SK-N-SH (cell line): ENCODE measurements around the gene NAV2. TPM values are rescaled to one million over a fixed set of nuclear protein-coding genes. Genes with fewer than 3 reads are reported as not detected.

Experiments used
- CTCF ChIA-PET: fragments of 300-600, 350-600 bp; formaldehyde crosslinking; extraction: SDS; loops from one replicate; lab custom pipeline; 2021; lab: Yijun Ruan, JAX
- POLR2A ChIA-PET: fragments of 350-600 bp; sonication (Branson Sonifier 250); formaldehyde crosslinking; extraction: SDS; loops from one replicate; lab custom pipeline; 2020; ENCODE audit warnings: antibody characterized with exemption, inconsistent platforms; lab: Yijun Ruan, JAX
- DNase-seq: peaks from one replicate; pipeline ENCODE4 v3.0.0; 2012
- H2AFZ ChIP-seq: fragments of 200-600 bp; sonication (generic); 2 replicates; pipeline ENCODE4 v1.8.1; 2016; ENCODE audit warnings: antibody characterized with exemption, mild to moderate bottlenecking, low read depth
- H3F3A ChIP-seq: fragments of 200-600 bp; sonication (generic); replicated peaks from 2 replicates; pipeline ENCODE3; 2016; ENCODE audit warnings: antibody characterized with exemption, mild to moderate bottlenecking; ENCODE audit not compliant: insufficient read depth
- H3K27ac ChIP-seq, 2 experiments: fragments of 200-500 bp in 1 of 2; fragments of 200-600 bp in 1 of 2; sonication (Bioruptor generic) in 1 of 2; sonication (generic), shearing (Covaris generic) in 1 of 2; 2 replicates each; pipeline versions ENCODE4 v1.5.1 to v1.6.1; 2014 to 2016; ENCODE audit warnings: low read depth in 2 of 2, inconsistent platforms in 1 of 2, low read length in 1 of 2, mild to moderate bottlenecking in 1 of 2, mixed read lengths in 1 of 2
- H3K27me3 ChIP-seq: fragments of 200-600 bp; sonication (generic), shearing (Covaris generic); 2 replicates; pipeline ENCODE4 v1.6.1; 2016; ENCODE audit warnings: mixed run types; ENCODE audit not compliant: insufficient read depth
- H3K36me3 ChIP-seq, 2 experiments: fragments of 200-500 bp in 1 of 2; fragments of 200-600 bp in 1 of 2; sonication (Bioruptor generic) in 1 of 2; sonication (generic) in 1 of 2; replicated peaks in 1 of 2; 2 replicates each; pipeline versions ENCODE3 to v1.5.1; 2014 to 2016; ENCODE audit warnings: low read length in 1 of 2, mild to moderate bottlenecking in 1 of 2; ENCODE audit not compliant: insufficient read depth in 2 of 2, control insufficient read depth in 1 of 2
- H3K4me1 ChIP-seq, 2 experiments: fragments of 200-500 bp in 1 of 2; fragments of 200-600 bp in 1 of 2; sonication (Bioruptor generic) in 1 of 2; sonication (generic), shearing (Covaris generic) in 1 of 2; 2 replicates each; pipeline versions ENCODE4 v1.5.1 to v1.6.1; 2014 to 2016; ENCODE audit warnings: low read depth in 1 of 2, low read length in 1 of 2, mixed run types in 1 of 2; ENCODE audit not compliant: insufficient read depth in 2 of 2, control insufficient read depth in 1 of 2
- H3K4me2 ChIP-seq: fragments of 200-600 bp; sonication (generic), shearing (Covaris generic); 2 replicates; pipeline ENCODE4 v1.6.1; 2017; ENCODE audit warnings: mixed run types
- H3K4me3 ChIP-seq, 2 experiments: fragments of 200-500 bp in 1 of 2; fragments of 200-600 bp in 1 of 2; sonication (Bioruptor generic) in 1 of 2; sonication (generic), shearing (Covaris generic) in 1 of 2; 2 replicates each; pipeline versions ENCODE4 v1.5.1 to v1.8.1; 2014 to 2016; ENCODE audit warnings: low read depth in 2 of 2, inconsistent platforms in 1 of 2, low read length in 1 of 2, mild to moderate bottlenecking in 1 of 2, mixed read lengths in 1 of 2, moderate library complexity in 1 of 2
- H3K79me2 ChIP-seq: fragments of 200-600 bp; sonication (generic); 2 replicates; pipeline ENCODE4 v1.8.1; 2017; ENCODE audit warnings: mild to moderate bottlenecking; ENCODE audit not compliant: insufficient read depth
- H3K9ac ChIP-seq: fragments of 200-600 bp; sonication (generic); 2 replicates; pipeline ENCODE4 v1.6.1; 2017; ENCODE audit warnings: mixed run types
- H3K9me2 ChIP-seq: fragments of 200-600 bp; sonication (generic); 2 replicates; pipeline ENCODE4 v1.6.1; 2017; ENCODE audit warnings: mixed run types
- H3K9me3 ChIP-seq: fragments of 200-600 bp; sonication (generic); 2 replicates; pipeline ENCODE4 v1.6.1; 2017; ENCODE audit warnings: mixed run types, mild to moderate bottlenecking, moderate library complexity
- H4K20me1 ChIP-seq: fragments of 200-600 bp; sonication (generic); 2 replicates; pipeline ENCODE4 v1.6.1; 2017; ENCODE audit warnings: mild to moderate bottlenecking, mixed run types; ENCODE audit not compliant: insufficient read depth
- CTCF ChIP-seq: fragments of 200-600 bp; sonication (generic); IDR thresholded peaks from 2 replicates; pipeline ENCODE4 v1.6.1; 2017; ENCODE audit warnings: antibody characterized with exemption, mild to moderate bottlenecking, moderate library complexity
- ELF1 ChIP-seq: IDR thresholded peaks from 2 replicates; pipeline ENCODE4 v1.4.0; 2012
- EP300 ChIP-seq, 2 experiments: IDR thresholded peaks; 2 replicates each; pipeline versions ENCODE4 v1.4.0 to v1.6.1; 2012; ENCODE audit warnings: borderline replicate concordance in 1 of 2, low read depth in 1 of 2, low read length in 1 of 2
- EZH2phosphoT487 ChIP-seq: fragments of 200-600 bp; sonication (generic); IDR thresholded peaks from 2 replicates; pipeline ENCODE4 v1.6.1; 2017; ENCODE audit warnings: low read depth, mixed run types, mild to moderate bottlenecking, antibody characterized with exemption, moderate library complexity, borderline replicate concordance
- FOXM1 ChIP-seq: IDR thresholded peaks from 2 replicates; pipeline ENCODE4 v1.4.0; 2012; ENCODE audit warnings: low read depth, mild to moderate bottlenecking
- GATA2 ChIP-seq: sonication (generic); formaldehyde crosslinking; IDR thresholded peaks from 2 replicates; pipeline ENCODE4 v1.5.0; 2020; ENCODE audit warnings: mild to moderate bottlenecking, missing genetic modification reagents
- MAX ChIP-seq: IDR thresholded peaks from 2 replicates; pipeline ENCODE4 v1.4.0; 2012; ENCODE audit warnings: low read depth
- MEF2A ChIP-seq: IDR thresholded peaks from 2 replicates; pipeline ENCODE4 v1.4.0; 2012; ENCODE audit warnings: low read depth, borderline replicate concordance
- NFIC ChIP-seq: IDR thresholded peaks from 2 replicates; pipeline ENCODE4 v1.4.0; 2012; ENCODE audit warnings: borderline replicate concordance
- PBX3 ChIP-seq: IDR thresholded peaks from 2 replicates; pipeline ENCODE4; 2012
- POLR2AphosphoS5 ChIP-seq: IDR thresholded peaks from 2 replicates; pipeline ENCODE4 v1.6.1; 2012; ENCODE audit warnings: low read depth, low read length
- REST ChIP-seq: IDR thresholded peaks from 2 replicates; pipeline ENCODE4 v1.6.1; 2012; ENCODE audit warnings: mild to moderate bottlenecking, low read depth, low read length, moderate library complexity
- RFX5 ChIP-seq: IDR thresholded peaks from 2 replicates; pipeline ENCODE4 v1.6.1; 2012; ENCODE audit warnings: mild to moderate bottlenecking, improper control_type of control experiment, low read length
- RXRA ChIP-seq: IDR thresholded peaks from 2 replicates; pipeline ENCODE4 v1.4.0; 2012; ENCODE audit warnings: low read depth, mild to moderate bottlenecking, borderline replicate concordance
- SMC3 ChIP-seq: IDR thresholded peaks from 2 replicates; pipeline ENCODE4 v1.6.1; 2012; ENCODE audit warnings: low read depth, low read length, improper control_type of control experiment
- TEAD4 ChIP-seq: IDR thresholded peaks from 2 replicates; pipeline ENCODE4 v1.4.0; 2012; ENCODE audit warnings: mild to moderate bottlenecking, borderline replicate concordance; ENCODE audit not compliant: insufficient read depth
- YY1 ChIP-seq: IDR thresholded peaks from 2 replicates; pipeline ENCODE4 v1.4.0; 2012; ENCODE audit warnings: low read depth, mild to moderate bottlenecking
- polyA plus RNA-seq, 3 experiments: library from polyadenylated mRNA; depleted of rRNA; stranded (reverse); fragments of >200 nt; gene quantifications; 2 replicates each; pipeline ENCODE4 v1.2.3, GENCODE V29; 2012

NAV2 gene
- polyA plus RNA-seq, 1 of the 3 experiments (the other 2 are of a cell fraction), result 26.2 TPM

- H3K9me2 ChIP-seq, result no peaks in the 10 kb centered on the region
- peaks cover 83% of the 10 kb centered on the region for H3K79me2 ChIP-seq
- no peak overlapping the region for H3K4me2 ChIP-seq
- no peak overlapping the region for H2AFZ ChIP-seq
- CTCF ChIA-PET, result no interaction called here
- H3K4me1 ChIP-seq, result peaks cover 24 to 31% of the 10 kb centered on the region in 2 experiments
- no peak overlapping the region for H3K9ac ChIP-seq
- H4K20me1 ChIP-seq, result peaks cover 44% of the 10 kb centered on the region
- H3K4me3 ChIP-seq, result no peak overlapping the region
- peaks cover 15% of the 10 kb centered on the region for H3F3A ChIP-seq
- H3K27me3 ChIP-seq, result no peaks in the 10 kb centered on the region
- TF ChIP-seq POLR2AphosphoS5, result no peak
- POLR2A ChIA-PET, result interaction anchor here (0.5 kb wide), 1 partner anchor 40 kb away, joined by 3 read pairs; no protein-coding TSS in a partner anchor
- no peaks in the 10 kb centered on the region for H3K9me3 ChIP-seq
- no peak for DNase-seq
- no peak overlapping the region for H3K27ac ChIP-seq
- peaks cover 76 to 85% of the 10 kb centered on the region in 2 experiments for H3K36me3 ChIP-seq
These were observed 279.5 kb downstream of the NAV2 start for GRCh38 chr11:19992162-19992561.

GRCh38 chr11:19992998-19993397 lies 280.4 kb downstream of the NAV2 start:
- Histone ChIP-seq H3K4me2 (no peak overlapping the region), H3K27me3 (no peaks in the 10 kb centered on the region), H3K27ac (no peak overlapping the region; a peak in 1 of 4 replicates), H3K9ac (no peak overlapping the region), H4K20me1 (peaks cover 53% of the 10 kb centered on the region), H3K4me1 (peaks cover 16 to 25% of the 10 kb centered on the region in 2 experiments), H3K4me3 (no peak overlapping the region), H3K9me2 (no peaks in the 10 kb centered on the region), H3K36me3 (peaks cover 74 to 84% of the 10 kb centered on the region in 2 experiments), H3K9me3 (no peaks in the 10 kb centered on the region), H3K79me2 (peaks cover 92% of the 10 kb centered on the region), H3F3A (peaks cover 7% of the 10 kb centered on the region), H2AFZ (no peak overlapping the region)
- CTCF ChIA-PET, result interaction anchor here (1.6 kb wide), 1 partner anchor 18 kb away, joined by 3 read pairs; no protein-coding TSS in a partner anchor
- POLR2A ChIA-PET, result no interaction called here
- DNase-seq, result no peak
- TF ChIP-seq ELF1, result no peak
- no peak for TF ChIP-seq PBX3
- no peak for TF ChIP-seq RXRA
- TF ChIP-seq RFX5, result no peak
- no peak for TF ChIP-seq CTCF
- TF ChIP-seq YY1, result no peak
- TF ChIP-seq SMC3, result no peak
- TF ChIP-seq POLR2AphosphoS5, result no peak
- TF ChIP-seq MAX, result no peak
- no peak for TF ChIP-seq REST
- TF ChIP-seq EP300 (IDR thresholded peaks at IDR 0.05; ENCODE audit: borderline replicate concordance in 1 of 2, low read depth in 1 of 2, low read length in 1 of 2), result no peak
- TF ChIP-seq TEAD4, result no peak
- TF ChIP-seq GATA2 (CRISPR knock-in tag), result no peak
- TF ChIP-seq NFIC, result no peak
- no peak for TF ChIP-seq EZH2phosphoT487
- no peak for TF ChIP-seq FOXM1
- TF ChIP-seq MEF2A, result no peak
